Measurements from ENCODE around the gene CERK.

DNA sequence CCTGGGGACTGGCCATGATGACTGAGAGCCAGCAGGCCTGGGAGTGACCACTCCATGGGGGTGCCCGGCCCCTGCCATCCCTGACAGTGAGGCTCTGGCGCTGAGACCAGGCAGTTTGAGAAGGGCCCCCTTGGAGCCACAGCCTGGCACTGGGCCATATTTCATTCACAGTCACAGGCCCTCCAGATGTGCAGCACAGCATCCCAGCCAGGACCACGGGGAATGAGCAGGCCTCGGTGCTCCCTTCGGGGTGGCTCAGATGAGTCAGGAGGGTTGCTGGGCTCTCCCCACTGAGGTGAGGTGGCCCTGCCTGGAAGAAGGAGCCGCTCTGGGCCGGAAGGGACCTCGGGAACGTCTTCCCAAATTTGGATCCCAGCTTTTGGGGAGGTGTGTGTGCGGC, 64.8 kb downstream of the CERK start:
- TF ChIP-seq, protein P1, sequence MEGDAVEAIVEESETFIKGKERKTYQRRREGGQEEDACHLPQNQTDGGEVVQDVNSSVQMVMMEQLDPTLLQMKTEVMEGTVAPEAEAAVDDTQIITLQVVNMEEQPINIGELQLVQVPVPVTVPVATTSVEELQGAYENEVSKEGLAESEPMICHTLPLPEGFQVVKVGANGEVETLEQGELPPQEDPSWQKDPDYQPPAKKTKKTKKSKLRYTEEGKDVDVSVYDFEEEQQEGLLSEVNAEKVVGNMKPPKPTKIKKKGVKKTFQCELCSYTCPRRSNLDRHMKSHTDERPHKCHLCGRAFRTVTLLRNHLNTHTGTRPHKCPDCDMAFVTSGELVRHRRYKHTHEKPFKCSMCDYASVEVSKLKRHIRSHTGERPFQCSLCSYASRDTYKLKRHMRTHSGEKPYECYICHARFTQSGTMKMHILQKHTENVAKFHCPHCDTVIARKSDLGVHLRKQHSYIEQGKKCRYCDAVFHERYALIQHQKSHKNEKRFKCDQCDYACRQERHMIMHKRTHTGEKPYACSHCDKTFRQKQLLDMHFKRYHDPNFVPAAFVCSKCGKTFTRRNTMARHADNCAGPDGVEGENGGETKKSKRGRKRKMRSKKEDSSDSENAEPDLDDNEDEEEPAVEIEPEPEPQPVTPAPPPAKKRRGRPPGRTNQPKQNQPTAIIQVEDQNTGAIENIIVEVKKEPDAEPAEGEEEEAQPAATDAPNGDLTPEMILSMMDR (IDR thresholded peaks at IDR 0.05; ENCODE audit: low read depth, low read length, missing input control), result no peak
- TF ChIP-seq SP1 (IDR thresholded peaks at IDR 0.05) (no peak), JUND (IDR thresholded peaks at IDR 0.05) (no peak), RAD21 (IDR thresholded peaks at IDR 0.05) (no peak), TAF1 (conservative IDR thresholded peaks at IDR 0.05) (no peak), YY1 (IDR thresholded peaks at IDR 0.05) (no peak), GABPA (IDR thresholded peaks at IDR 0.05 in 1 of 2, conservative IDR thresholded peaks at IDR 0.05 in 1 of 2) (no peak), EGR1 (IDR thresholded peaks at IDR 0.05; ENCODE audit: low read depth in 2 of 2) (no peak), RXRA (IDR thresholded peaks at IDR 0.05) (no peak), MAX (IDR thresholded peaks at IDR 0.05) (no peak)
- TF ChIP-seq, protein P2, sequence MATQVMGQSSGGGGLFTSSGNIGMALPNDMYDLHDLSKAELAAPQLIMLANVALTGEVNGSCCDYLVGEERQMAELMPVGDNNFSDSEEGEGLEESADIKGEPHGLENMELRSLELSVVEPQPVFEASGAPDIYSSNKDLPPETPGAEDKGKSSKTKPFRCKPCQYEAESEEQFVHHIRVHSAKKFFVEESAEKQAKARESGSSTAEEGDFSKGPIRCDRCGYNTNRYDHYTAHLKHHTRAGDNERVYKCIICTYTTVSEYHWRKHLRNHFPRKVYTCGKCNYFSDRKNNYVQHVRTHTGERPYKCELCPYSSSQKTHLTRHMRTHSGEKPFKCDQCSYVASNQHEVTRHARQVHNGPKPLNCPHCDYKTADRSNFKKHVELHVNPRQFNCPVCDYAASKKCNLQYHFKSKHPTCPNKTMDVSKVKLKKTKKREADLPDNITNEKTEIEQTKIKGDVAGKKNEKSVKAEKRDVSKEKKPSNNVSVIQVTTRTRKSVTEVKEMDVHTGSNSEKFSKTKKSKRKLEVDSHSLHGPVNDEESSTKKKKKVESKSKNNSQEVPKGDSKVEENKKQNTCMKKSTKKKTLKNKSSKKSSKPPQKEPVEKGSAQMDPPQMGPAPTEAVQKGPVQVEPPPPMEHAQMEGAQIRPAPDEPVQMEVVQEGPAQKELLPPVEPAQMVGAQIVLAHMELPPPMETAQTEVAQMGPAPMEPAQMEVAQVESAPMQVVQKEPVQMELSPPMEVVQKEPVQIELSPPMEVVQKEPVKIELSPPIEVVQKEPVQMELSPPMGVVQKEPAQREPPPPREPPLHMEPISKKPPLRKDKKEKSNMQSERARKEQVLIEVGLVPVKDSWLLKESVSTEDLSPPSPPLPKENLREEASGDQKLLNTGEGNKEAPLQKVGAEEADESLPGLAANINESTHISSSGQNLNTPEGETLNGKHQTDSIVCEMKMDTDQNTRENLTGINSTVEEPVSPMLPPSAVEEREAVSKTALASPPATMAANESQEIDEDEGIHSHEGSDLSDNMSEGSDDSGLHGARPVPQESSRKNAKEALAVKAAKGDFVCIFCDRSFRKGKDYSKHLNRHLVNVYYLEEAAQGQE (IDR thresholded peaks at IDR 0.05), result no peak
- TF ChIP-seq, protein P3, sequence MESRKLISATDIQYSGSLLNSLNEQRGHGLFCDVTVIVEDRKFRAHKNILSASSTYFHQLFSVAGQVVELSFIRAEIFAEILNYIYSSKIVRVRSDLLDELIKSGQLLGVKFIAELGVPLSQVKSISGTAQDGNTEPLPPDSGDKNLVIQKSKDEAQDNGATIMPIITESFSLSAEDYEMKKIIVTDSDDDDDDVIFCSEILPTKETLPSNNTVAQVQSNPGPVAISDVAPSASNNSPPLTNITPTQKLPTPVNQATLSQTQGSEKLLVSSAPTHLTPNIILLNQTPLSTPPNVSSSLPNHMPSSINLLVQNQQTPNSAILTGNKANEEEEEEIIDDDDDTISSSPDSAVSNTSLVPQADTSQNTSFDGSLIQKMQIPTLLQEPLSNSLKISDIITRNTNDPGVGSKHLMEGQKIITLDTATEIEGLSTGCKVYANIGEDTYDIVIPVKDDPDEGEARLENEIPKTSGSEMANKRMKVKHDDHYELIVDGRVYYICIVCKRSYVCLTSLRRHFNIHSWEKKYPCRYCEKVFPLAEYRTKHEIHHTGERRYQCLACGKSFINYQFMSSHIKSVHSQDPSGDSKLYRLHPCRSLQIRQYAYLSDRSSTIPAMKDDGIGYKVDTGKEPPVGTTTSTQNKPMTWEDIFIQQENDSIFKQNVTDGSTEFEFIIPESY (IDR thresholded peaks at IDR 0.05), result no peak
